Measurements from ENCODE around the gene NTHL1. TPM values are rescaled to one million over a fixed set of nuclear protein-coding genes. Genes with fewer than 3 reads are reported as not detected.

NTHL1 gene
- total and polyA plus RNA-seq, 9 of the 15 experiments (the other 6 are each of a cell fraction or from before 2014, with no cell fraction given) = 1.1 to 58.8 (median 17.6) TPM

GRCh38 chr16:1991948-1992703, 55.5 kb downstream of the NTHL1 start (continued):
- TF ChIP-seq ZNF717 (CRISPR knock-in tag; IDR thresholded peaks at IDR 0.05) = no peak
- TF ChIP-seq ARID3B (CRISPR knock-in tag; IDR thresholded peaks at IDR 0.05; ENCODE audit: borderline replicate concordance) = no peak
- TF ChIP-seq ZNF143 (CRISPR knock-in tag; IDR thresholded peaks at IDR 0.05) = no peak
- no peak for TF ChIP-seq ZNF316 (IDR thresholded peaks at IDR 0.05)
- peak in 1 of 2 experiments; percentile 78; a peak in 2 of 4 replicates for TF ChIP-seq HDAC1 (IDR thresholded peaks at IDR 0.05)
- TF ChIP-seq ARID1B (IDR thresholded peaks at IDR 0.05) = no peak
- no peak for TF ChIP-seq ZNF184 (CRISPR knock-in tag; IDR thresholded peaks at IDR 0.05)
- TF ChIP-seq MYBL2 (IDR thresholded peaks at IDR 0.05; ENCODE audit: low read depth) = no peak
- no peak for TF ChIP-seq MYBL2 (CRISPR knock-in tag; IDR thresholded peaks at IDR 0.05; ENCODE audit: borderline replicate concordance)
- TF ChIP-seq, protein P1, sequence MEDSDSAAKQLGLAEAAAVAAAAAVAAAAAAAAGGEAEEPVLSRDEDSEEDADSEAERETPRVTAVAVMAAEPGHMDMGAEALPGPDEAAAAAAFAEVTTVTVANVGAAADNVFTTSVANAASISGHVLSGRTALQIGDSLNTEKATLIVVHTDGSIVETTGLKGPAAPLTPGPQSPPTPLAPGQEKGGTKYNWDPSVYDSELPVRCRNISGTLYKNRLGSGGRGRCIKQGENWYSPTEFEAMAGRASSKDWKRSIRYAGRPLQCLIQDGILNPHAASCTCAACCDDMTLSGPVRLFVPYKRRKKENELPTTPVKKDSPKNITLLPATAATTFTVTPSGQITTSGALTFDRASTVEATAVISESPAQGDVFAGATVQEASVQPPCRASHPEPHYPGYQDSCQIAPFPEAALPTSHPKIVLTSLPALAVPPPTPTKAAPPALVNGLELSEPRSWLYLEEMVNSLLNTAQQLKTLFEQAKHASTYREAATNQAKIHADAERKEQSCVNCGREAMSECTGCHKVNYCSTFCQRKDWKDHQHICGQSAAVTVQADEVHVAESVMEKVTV (CRISPR knock-in tag; IDR thresholded peaks at IDR 0.05) = no peak
- no peak for TF ChIP-seq NUFIP1 (IDR thresholded peaks at IDR 0.05; ENCODE audit: partially characterized antibody)
- TF ChIP-seq, protein P2, sequence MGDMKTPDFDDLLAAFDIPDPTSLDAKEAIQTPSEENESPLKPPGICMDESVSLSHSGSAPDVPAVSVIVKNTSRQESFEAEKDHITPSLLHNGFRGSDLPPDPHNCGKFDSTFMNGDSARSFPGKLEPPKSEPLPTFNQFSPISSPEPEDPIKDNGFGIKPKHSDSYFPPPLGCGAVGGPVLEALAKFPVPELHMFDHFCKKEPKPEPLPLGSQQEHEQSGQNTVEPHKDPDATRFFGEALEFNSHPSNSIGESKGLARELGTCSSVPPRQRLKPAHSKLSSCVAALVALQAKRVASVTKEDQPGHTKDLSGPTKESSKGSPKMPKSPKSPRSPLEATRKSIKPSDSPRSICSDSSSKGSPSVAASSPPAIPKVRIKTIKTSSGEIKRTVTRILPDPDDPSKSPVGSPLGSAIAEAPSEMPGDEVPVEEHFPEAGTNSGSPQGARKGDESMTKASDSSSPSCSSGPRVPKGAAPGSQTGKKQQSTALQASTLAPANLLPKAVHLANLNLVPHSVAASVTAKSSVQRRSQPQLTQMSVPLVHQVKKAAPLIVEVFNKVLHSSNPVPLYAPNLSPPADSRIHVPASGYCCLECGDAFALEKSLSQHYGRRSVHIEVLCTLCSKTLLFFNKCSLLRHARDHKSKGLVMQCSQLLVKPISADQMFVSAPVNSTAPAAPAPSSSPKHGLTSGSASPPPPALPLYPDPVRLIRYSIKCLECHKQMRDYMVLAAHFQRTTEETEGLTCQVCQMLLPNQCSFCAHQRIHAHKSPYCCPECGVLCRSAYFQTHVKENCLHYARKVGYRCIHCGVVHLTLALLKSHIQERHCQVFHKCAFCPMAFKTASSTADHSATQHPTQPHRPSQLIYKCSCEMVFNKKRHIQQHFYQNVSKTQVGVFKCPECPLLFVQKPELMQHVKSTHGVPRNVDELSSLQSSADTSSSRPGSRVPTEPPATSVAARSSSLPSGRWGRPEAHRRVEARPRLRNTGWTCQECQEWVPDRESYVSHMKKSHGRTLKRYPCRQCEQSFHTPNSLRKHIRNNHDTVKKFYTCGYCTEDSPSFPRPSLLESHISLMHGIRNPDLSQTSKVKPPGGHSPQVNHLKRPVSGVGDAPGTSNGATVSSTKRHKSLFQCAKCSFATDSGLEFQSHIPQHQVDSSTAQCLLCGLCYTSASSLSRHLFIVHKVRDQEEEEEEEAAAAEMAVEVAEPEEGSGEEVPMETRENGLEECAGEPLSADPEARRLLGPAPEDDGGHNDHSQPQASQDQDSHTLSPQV (IDR thresholded peaks at IDR 0.05) = peak; percentile 87
- TF ChIP-seq SIX5 (IDR thresholded peaks at IDR 0.05; ENCODE audit: borderline replicate concordance in 1 of 2, insufficient read depth in 1 of 2, low read depth in 1 of 2, low read length in 2 of 2) = no peak
- no peak for TF ChIP-seq MCM2 (IDR thresholded peaks at IDR 0.05; ENCODE audit: low read depth)
- TF ChIP-seq ZKSCAN8 (CRISPR knock-in tag; IDR thresholded peaks at IDR 0.05) = no peak
- TF ChIP-seq, protein P3, sequence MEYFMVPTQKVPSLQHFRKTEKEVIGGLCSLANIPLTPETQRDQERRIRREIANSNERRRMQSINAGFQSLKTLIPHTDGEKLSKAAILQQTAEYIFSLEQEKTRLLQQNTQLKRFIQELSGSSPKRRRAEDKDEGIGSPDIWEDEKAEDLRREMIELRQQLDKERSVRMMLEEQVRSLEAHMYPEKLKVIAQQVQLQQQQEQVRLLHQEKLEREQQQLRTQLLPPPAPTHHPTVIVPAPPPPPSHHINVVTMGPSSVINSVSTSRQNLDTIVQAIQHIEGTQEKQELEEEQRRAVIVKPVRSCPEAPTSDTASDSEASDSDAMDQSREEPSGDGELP (CRISPR knock-in tag; IDR thresholded peaks at IDR 0.05; ENCODE audit: borderline replicate concordance) = peak; percentile 39
- TF ChIP-seq ZBTB26 (CRISPR knock-in tag; IDR thresholded peaks at IDR 0.05) = no peak
- TF ChIP-seq KLF13 (tag; IDR thresholded peaks at IDR 0.05; ENCODE audit: borderline replicate concordance, low read depth) = peak; percentile 55; the same call in 1 of the 2 replicates

Measured in K562 (cell line).